NCI-H526 (cell line): Measurements from ENCODE around the gene S100A16.

Experiments used
- DNase-seq, 2 experiments: peaks; one replicate each; lab custom pipeline; 2025; lab: John Stamatoyannopoulos, UW

Gene S100A16

GRCh38 chr1:153636312-153636711 lies 23.4 kb upstream of the S100A16 start:
- no peak for DNase-seq

- no peak for DNase-seq
Observed at GRCh38 chr1:153635872-153636271, 22.9 kb upstream of the S100A16 start.

- peak; percentile 99 to 100 for DNase-seq
Observed at GRCh38 chr1:153633754-153634665, 21.1 kb upstream of the S100A16 start, which contains the start of gene CHTOP. Gene CHTOP (plus strand): TSS chr1:153634066. CDS start chr1:153636589, 2,523 bp downstream.

- no peak for DNase-seq
Observed at GRCh38 chr1:153633161-153633753, 20.3 kb upstream of the S100A16 start.

- DNase-seq = no peak
Observed at GRCh38 chr1:153631047-153632022, 18.4 kb upstream of the S100A16 start.

- DNase-seq = no peak
Observed at GRCh38 chr1:153630384-153630783, 17.4 kb upstream of the S100A16 start.

- no peak for DNase-seq
Observed at GRCh38 chr1:153629971-153630370, 17.0 kb upstream of the S100A16 start.

DNA sequence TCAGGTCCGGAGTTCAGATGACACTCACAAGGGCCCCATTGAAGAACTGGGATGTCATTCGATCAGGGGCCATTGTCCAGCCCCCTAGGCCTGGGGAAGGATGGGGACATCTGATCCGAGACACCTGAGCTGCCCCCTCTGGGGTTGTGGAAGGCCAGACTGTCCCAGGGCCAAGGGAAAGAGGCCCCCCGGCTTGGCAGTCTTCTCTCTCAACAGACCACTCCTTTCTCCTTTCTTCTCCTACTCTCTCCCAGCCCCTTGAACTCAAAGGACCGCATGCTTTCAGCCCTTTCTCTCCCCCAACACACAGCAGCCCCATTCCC lies 16.4 kb upstream of the S100A16 start:
- no peak for DNase-seq

DNA sequence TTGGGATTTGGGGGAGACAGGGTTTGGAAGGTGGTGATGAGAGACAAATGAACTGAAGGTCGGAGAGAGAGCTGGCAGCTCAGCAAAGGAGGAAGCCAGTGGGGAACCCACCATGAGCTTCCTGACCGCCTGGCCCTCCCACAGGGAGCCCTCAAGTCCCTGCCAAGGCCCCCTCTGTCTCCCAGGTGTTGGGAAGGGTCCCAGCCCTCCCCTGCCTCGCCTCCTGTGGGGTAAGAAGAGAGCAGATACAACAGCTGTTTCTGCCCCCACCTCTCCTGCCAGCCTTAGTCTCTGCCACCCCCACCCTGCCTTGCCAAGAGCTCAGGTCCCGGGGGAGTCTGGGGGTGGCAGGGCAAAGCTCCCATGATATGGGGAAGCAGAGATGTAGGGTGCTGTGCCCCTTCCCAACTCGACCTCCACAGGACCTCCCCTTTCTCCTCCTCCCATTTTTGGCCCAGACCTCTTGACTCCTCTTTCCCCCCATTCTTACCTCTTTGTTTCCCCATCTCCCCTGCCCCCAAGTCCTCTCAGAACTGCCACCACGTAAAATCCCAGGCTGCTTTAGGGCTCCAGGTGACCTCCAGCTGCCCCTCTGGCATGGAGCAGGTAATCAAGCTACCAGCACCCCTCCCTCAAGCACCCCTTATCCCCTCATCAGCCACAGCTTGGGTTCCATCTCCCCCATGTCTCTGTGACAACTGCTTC lies 15.9 kb upstream of the S100A16 start:
- no peak for DNase-seq

- no peak for DNase-seq
Observed at GRCh38 chr1:153627715-153628626, 15.0 kb upstream of the S100A16 start, which contains the start of gene S100A1. Gene S100A1 (plus strand): TSS chr1:153628434. CDS start chr1:153630522, 2,088 bp downstream.

DNA sequence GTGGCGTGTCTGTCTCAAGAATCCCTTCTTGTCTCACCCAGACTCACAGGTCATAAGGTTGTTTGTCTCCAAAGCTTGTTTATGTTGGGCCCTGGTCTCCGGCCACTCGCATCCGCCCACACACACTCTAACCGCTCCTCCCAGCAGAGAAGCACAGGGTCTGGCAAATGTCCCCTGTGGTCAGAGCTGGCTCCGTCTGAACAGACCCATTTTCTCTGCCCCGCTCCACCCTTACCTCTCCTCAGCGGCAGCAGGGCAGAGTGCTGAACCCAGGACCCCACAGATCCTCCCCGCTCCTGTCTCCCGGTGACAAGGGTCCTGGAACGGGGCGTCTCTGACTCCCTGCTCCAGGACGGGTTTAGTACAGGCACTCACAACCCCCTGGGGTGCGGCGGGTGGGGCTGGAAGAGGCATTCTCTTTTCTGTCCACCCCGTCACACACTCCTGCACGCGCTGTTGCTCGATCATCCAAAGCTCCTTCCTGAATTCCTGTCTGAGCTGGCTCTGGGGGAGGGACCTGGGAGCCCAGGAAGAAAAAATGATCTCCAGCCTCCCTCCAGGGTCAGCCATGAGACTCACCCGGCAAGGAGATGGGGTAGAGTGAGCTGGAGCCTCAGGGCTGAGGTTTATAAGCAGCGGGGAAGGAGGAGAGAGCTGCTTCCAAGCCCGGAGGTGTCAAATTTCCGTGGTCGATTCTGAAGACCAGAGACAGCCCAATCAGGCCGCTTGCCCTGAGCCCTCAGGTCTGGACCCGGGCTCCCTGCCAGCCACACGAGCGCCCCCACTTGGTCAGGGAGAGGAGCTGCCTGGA lies 14.2 kb upstream of the S100A16 start, which contains the start of gene S100A13:
TSS of gene S100A13 (minus strand) at position 602 of the 811 bp plus-strand sequence. CDS start 1,033 bp downstream, outside the sequence.
- peak; percentile 96 to 99 for DNase-seq

- no peak for DNase-seq
Observed at GRCh38 chr1:153626477-153626903, 13.6 kb upstream of the S100A16 start.

DNA sequence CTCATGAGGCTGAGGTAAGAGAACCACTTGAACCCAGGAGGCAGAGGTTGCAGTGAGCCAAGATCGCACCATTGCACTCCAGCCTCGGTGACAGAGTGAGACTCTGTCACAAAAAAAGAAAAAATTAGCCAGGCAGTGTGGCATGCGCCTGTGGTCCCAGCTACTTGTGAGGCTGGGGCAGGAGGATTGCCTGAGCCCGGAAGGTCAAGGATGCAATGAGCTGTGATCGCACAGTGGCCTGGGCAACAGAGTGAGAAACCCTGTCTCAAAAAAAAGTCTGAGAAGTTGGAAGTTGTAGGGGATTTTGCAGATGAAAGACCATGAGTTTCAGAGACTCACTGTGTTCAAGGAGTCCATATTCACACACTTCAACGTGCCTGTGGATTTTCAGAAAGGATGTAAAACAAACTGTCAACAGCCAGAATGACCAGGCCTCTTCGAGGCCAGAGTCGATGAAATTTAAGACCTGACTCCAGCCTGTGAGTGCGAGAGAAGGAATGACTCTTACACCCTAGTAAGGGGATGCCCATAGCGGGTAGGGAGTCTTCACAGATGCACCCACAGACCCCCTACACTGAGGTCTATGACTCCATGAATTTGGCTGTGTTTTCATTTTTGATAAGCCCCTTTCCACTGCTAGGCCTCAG lies 12.2 kb upstream of the S100A16 start:
- DNase-seq = no peak

DNA sequence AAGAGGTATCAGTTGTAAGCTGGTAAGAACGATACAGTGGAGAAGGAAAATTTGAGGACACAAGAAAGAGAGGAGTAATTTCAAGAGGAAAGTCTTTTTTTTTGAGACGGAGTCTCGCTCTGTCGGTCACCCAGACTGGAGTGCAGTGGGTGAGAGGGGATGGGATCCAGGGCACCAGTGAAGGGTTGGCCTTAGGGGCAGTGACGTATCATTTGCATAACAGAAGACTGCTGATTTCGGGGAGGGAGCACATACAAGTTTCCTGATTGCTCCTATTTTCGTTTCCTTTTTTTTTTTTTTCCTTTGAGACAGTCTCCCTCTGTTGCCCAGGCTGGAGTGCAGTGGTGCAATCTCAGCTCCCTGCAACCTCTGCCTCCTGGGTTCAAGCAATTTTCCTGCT lies 10.2 kb upstream of the S100A16 start:
- DNase-seq = no peak

- DNase-seq = no peak
Observed at GRCh38 chr1:153619171-153619570, 6.2 kb upstream of the S100A16 start.

- DNase-seq = no peak
Observed at GRCh38 chr1:153617663-153618062, 4.7 kb upstream of the S100A16 start.

DNA sequence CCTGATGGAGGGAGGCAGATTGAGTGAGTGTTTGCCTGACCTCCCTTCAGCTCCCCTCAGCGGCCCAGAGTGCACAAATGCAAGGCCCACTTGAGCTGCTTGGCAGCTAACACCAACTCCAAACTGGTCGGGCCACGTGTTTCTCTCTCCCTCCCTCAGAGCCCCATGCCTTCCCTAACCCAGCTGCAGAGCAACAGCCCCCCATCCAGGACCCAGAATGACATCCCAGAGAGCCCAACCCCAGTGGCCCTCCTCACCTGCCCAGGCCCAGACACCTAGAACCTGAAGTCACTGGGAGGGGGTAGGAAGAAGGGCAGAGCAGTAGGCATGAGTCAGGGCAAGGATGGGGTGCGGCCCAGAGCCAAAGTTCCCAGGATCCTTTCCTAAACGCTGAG lies 4.0 kb upstream of the S100A16 start:
- DNase-seq = no peak

DNA sequence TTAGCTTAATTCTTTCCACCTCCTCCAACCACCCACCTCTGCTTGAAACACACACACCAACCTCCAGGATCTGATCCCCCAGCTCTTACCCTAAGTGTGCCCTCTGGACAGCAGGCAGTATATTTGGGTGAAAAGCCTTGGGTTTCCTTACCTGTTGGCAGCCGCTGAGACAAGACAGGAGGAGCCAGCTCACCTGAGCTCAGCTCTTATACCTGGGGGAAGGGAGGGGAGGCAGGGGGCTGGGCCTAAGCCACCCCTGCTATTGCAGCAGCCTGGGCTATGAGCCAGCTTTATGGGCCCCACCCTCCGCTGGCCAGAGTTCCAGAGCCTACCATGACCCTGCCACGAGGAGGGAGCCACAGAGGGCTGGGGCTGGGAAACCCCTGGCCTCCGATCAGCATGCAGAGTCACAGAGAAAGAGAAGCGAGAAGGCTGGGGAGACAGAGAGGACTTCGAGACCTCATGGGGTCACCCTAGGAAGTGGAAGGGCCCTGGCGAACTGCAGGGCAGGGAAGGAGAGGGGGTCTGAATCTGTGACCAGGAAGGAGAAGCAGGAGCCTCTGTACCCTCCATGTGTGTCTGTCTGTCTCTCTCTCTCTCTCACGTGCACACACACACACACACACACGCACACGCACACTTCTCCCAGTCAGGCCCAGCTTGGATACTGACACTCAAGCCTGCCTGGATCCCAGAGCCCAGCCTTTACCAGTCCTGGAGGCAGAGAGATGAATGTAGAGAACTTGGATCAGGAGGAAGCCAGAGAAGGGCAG lies 3.4 kb upstream of the S100A16 start, which contains the start of gene S100A14:
TSS of gene S100A14 (minus strand) at position 182 of the 773 bp plus-strand sequence. CDS start 467 bp downstream, outside the sequence.
- no peak for DNase-seq
